Measurements from ENCODE around the gene TIGD1. TPM values are rescaled to one million over a fixed set of nuclear protein-coding genes. Genes with fewer than 3 reads are reported as not detected.

TIGD1 gene
- total RNA-seq, 1 donor from 2014 or later, result 8.2 TPM

DNA sequence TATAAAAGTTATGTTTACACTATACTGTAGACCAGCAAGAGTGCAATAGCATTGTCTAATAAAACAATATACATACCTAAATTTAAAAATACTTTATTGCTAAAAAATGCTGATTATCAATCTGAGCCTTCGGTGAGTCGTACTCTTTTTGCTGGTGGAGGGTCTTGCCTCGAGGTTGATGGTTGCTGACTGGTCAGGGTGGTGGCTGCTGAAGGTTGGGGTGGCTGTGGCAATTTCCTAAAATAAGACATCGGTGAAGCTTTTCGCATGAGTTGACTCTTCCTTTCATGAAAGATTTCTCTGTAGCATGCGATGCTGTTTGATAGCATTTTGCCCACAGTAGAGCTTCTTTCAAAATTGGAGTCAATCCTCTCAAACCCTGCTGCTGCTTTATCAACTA, 2.4 kb downstream of the TIGD1 start:
- peaks cover 24% of the 10 kb centered on the region for H3K36me3 Mint-ChIP-seq (ENCODE audit: unreplicated experiment)
- TF ChIP-seq, protein P1, sequence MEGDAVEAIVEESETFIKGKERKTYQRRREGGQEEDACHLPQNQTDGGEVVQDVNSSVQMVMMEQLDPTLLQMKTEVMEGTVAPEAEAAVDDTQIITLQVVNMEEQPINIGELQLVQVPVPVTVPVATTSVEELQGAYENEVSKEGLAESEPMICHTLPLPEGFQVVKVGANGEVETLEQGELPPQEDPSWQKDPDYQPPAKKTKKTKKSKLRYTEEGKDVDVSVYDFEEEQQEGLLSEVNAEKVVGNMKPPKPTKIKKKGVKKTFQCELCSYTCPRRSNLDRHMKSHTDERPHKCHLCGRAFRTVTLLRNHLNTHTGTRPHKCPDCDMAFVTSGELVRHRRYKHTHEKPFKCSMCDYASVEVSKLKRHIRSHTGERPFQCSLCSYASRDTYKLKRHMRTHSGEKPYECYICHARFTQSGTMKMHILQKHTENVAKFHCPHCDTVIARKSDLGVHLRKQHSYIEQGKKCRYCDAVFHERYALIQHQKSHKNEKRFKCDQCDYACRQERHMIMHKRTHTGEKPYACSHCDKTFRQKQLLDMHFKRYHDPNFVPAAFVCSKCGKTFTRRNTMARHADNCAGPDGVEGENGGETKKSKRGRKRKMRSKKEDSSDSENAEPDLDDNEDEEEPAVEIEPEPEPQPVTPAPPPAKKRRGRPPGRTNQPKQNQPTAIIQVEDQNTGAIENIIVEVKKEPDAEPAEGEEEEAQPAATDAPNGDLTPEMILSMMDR (IDR thresholded peaks at IDR 0.05), result no peak
- no peaks in the 10 kb centered on the region for H3K27me3 Mint-ChIP-seq (ENCODE audit: unreplicated experiment)
- H3K4me1 Mint-ChIP-seq (ENCODE audit: unreplicated experiment), result peaks cover 14% of the 10 kb centered on the region
- H3K27ac Mint-ChIP-seq (ENCODE audit: unreplicated experiment), result no peak overlapping the region
- no peak for DNase-seq (ENCODE audit: extremely low spot score, unreplicated experiment)
- H3K4me3 Mint-ChIP-seq (ENCODE audit: unreplicated experiment), result no peak overlapping the region
- H3K9me3 Mint-ChIP-seq (ENCODE audit: unreplicated experiment), result no peaks in the 10 kb centered on the region

DNA sequence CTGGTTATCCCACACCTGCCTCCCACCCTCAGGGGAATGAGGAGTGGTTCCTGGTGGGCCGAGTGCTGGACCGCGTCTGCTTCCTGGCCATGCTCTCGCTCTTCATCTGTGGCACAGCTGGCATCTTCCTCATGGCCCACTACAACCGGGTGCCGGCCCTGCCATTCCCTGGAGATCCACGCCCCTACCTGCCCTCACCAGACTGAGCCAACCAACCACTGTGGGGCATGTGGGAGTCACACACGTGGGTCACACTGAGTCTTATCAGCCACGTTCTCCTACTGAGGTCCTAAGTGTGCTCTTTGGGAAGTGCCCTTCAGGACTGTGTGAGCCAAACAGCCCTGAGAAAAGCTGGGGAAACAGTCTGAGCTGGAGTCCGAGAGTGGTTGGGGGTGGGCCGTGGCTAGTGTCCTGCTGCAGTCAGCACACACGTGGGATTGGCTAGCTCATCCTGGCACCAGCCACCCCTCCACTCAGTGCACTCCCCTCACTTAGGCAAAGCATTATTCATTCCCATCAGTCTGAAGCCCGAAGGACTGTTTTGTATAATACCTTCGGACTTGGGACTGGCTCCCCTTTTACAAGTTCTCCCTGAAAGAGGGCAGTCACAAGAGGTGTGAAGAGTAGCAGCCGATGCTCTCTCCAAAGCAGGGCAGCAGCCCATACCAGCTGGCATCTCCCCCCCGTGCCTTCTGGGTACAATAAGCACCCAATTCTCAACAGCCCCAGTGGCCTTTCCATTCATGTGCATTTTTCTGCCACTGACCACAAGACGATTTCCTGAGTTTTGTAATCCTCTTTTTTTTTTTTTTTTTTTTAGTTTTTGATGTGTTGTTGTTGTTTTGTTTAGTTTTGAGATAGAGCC, 4.6 kb downstream of the TIGD1 start:
- Mint-ChIP-seq H3K4me3 (ENCODE audit: unreplicated experiment) (no peak overlapping the region), H3K9me3 (ENCODE audit: unreplicated experiment) (no peaks in the 10 kb centered on the region), H3K4me1 (ENCODE audit: unreplicated experiment) (peaks cover 5% of the 10 kb centered on the region), H3K27me3 (ENCODE audit: unreplicated experiment) (no peaks in the 10 kb centered on the region), H3K27ac (ENCODE audit: unreplicated experiment) (no peak overlapping the region), H3K36me3 (ENCODE audit: unreplicated experiment) (peaks cover 21% of the 10 kb centered on the region)
- DNase-seq (ENCODE audit: extremely low spot score, unreplicated experiment), result no peak
- TF ChIP-seq, protein P1 (IDR thresholded peaks at IDR 0.05), result no peak

DNA sequence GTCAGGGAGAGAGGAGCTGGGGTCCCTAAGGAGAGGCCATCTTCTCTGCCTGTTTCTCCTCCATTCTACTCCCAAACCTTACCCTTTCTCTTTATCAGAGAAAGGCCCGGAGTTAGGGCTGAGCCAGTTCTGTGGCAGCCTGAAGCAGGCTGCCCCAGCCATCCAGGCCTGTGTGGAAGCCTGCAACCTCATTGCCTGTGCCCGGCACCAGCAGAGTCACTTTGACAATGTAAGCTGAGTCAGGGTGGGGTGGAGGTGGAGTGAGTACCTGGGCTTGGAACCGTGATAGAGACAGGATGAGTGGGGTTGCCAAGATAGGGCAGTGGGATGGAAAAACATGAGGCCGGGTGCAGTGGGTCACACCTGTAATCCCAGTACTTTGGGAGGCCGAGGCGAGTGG, 5.7 kb downstream of the TIGD1 start:
- Mint-ChIP-seq H3K27me3 (ENCODE audit: unreplicated experiment) (no peaks in the 10 kb centered on the region), H3K27ac (ENCODE audit: unreplicated experiment) (no peak overlapping the region)

DNA sequence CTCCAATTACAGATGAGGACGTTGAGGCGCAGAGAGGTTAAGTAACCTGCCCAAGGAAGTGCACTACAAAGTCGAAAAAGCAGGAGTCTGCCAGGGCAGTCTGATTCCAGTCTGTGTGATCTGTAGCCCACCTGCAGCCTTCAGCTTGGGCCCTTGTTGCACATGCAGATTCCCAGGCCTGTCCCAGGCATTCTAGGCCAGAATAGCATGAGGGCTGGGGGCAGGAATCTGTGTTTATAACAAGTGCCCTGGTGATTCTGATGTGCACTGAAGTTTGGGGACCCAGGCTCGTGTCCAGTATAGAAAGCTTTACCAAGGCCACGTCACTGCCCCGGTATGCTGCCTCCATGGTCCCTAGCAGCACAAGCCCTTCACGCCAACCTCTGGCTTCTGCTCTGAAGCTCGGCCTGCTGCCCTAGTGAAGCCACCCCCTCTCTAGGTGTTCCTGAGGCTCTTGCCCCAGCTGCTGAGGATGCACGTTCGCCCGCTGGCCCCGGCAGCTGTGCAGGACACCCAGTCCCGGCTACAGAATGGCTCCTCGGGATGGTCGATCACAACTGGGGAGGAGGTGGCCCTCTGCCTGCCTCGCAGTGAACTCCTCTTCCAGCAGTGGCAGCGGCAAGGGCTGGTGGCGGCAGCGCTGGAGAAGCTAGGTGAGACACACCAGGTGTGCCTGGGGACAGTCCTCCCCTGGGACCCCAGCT, 6.3 kb downstream of the TIGD1 start:
- TF ChIP-seq, protein P1 (IDR thresholded peaks at IDR 0.05), result no peak
- Mint-ChIP-seq H3K27ac (ENCODE audit: unreplicated experiment) (no peak overlapping the region), H3K36me3 (ENCODE audit: unreplicated experiment) (peaks cover 16% of the 10 kb centered on the region), H3K27me3 (ENCODE audit: unreplicated experiment) (no peaks in the 10 kb centered on the region), H3K9me3 (ENCODE audit: unreplicated experiment) (no peaks in the 10 kb centered on the region), H3K4me3 (ENCODE audit: unreplicated experiment) (no peak overlapping the region), H3K4me1 (ENCODE audit: unreplicated experiment) (peaks cover 2% of the 10 kb centered on the region)
- no peak for DNase-seq (ENCODE audit: extremely low spot score, unreplicated experiment)

More for the DNA sequence above, 5.7 kb downstream of the TIGD1 start:
- DNase-seq (ENCODE audit: extremely low spot score, unreplicated experiment), result no peak
- TF ChIP-seq, protein P1 (IDR thresholded peaks at IDR 0.05), result no peak
- H3K4me1 Mint-ChIP-seq (ENCODE audit: unreplicated experiment), result peaks cover 4% of the 10 kb centered on the region
- H3K9me3 Mint-ChIP-seq (ENCODE audit: unreplicated experiment), result no peaks in the 10 kb centered on the region
- H3K36me3 Mint-ChIP-seq (ENCODE audit: unreplicated experiment), result peaks cover 18% of the 10 kb centered on the region
- H3K4me3 Mint-ChIP-seq (ENCODE audit: unreplicated experiment), result no peak overlapping the region

DNA sequence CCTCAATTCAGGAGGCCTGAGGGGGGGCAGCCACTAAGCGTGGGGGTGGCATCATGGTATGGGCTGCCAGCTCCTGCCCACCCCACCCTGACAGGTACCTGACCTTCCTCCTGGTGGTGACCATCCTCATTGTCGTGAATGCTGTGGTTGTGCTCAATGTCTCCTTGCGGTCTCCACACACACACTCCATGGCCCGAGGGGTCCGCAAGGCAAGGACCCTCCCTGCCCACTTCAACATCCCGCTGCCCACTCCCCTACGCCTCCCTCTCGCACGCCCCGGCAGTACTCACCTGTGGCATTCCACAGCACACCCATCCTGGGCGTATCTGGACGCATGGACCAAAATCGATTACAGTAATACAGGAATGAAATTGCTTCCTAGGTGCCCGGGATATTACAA, 6.9 kb downstream of the TIGD1 start:
- H3K27me3 Mint-ChIP-seq (ENCODE audit: unreplicated experiment), result no peaks in the 10 kb centered on the region
- no peak overlapping the region for H3K4me3 Mint-ChIP-seq (ENCODE audit: unreplicated experiment)
- TF ChIP-seq, protein P1 (IDR thresholded peaks at IDR 0.05), result no peak
- no peak for DNase-seq (ENCODE audit: extremely low spot score, unreplicated experiment)
- H3K27ac Mint-ChIP-seq (ENCODE audit: unreplicated experiment), result no peak overlapping the region
- no peaks in the 10 kb centered on the region for H3K9me3 Mint-ChIP-seq (ENCODE audit: unreplicated experiment)
- peaks cover 11% of the 10 kb centered on the region for H3K36me3 Mint-ChIP-seq (ENCODE audit: unreplicated experiment)
- peaks cover 2% of the 10 kb centered on the region for H3K4me1 Mint-ChIP-seq (ENCODE audit: unreplicated experiment)

Measured in osteocyte (in vitro differentiated cells).